WERI-Rb-1 (cell line): ENCODE data around the gene IDH3G.

Source experiments
- DNase-seq: peaks from one replicate; pipeline ENCODE4 v3.0.0-alpha.2; 2020
- H3K27ac ChIP-seq: fragments of 250-450 bp; sonication (Bioruptor Pico); 2 replicates; pipeline ENCODE4 v1.5.1; 2020; ENCODE audit warnings: mild to moderate bottlenecking, moderate library complexity
- H3K27me3 ChIP-seq: fragments of 250-450 bp; sonication (Bioruptor Pico); 2 replicates; pipeline ENCODE4 v1.5.1; 2021; ENCODE audit warnings: mild to moderate bottlenecking, low read depth, moderate library complexity; ENCODE audit not compliant: insufficient read depth, severe bottlenecking
- H3K36me3 ChIP-seq: fragments of 250-450 bp; sonication (Bioruptor Pico); 2 replicates; pipeline ENCODE4 v1.5.1; 2020; ENCODE audit warnings: mild to moderate bottlenecking, moderate library complexity
- H3K4me3 ChIP-seq: 2 replicates; pipeline ENCODE4 v1.5.1; 2011; ENCODE audit warnings: low read depth, mild to moderate bottlenecking, control low read depth, low read length
- H3K9me3 ChIP-seq: fragments of 250-450 bp; sonication (Bioruptor Pico); 2 replicates; pipeline ENCODE4 v1.5.1; 2021; ENCODE audit warnings: mild to moderate bottlenecking, moderate library complexity; ENCODE audit not compliant: severe bottlenecking
- CTCF ChIP-seq: IDR thresholded peaks from 2 replicates; pipeline ENCODE4 v1.5.1; 2011; ENCODE audit warnings: low read depth, mild to moderate bottlenecking, control low read depth, inconsistent platforms, low read length

Gene IDH3G

GRCh38 chrX:153791104-153791852, 2.9 kb downstream of the IDH3G start:
- Histone ChIP-seq H3K27ac (no peak overlapping the region), H3K27me3 (peaks cover 8% of the 10 kb centered on the region), H3K36me3 (peaks cover 56% of the 10 kb centered on the region), H3K4me3 (no peak overlapping the region), H3K9me3 (no peaks in the 10 kb centered on the region)
- TF ChIP-seq CTCF: no peak
- no peak for DNase-seq

- H3K4me3 ChIP-seq: no peak overlapping the region
- H3K9me3 ChIP-seq: no peaks in the 10 kb centered on the region
- H3K36me3 ChIP-seq: peaks cover 60% of the 10 kb centered on the region
- no peak for TF ChIP-seq CTCF
- DNase-seq: no peak
- peaks cover 8% of the 10 kb centered on the region for H3K27me3 ChIP-seq
- no peak overlapping the region for H3K27ac ChIP-seq
Measured at GRCh38 chrX:153789654-153790053, 4.5 kb downstream of the IDH3G start.

GRCh38 chrX:153786669-153787068, 7.5 kb downstream of the IDH3G start:
- Histone ChIP-seq H3K9me3 (no peaks in the 10 kb centered on the region), H3K36me3 (peaks cover 45% of the 10 kb centered on the region), H3K4me3 (no peak overlapping the region), H3K27ac (no peak overlapping the region), H3K27me3 (peaks cover 13% of the 10 kb centered on the region)
- TF ChIP-seq CTCF: no peak
- no peak for DNase-seq

- Histone ChIP-seq H3K36me3 (peaks cover 37% of the 10 kb centered on the region), H3K27me3 (peaks cover 13% of the 10 kb centered on the region), H3K27ac (no peak overlapping the region), H3K4me3 (no peak overlapping the region), H3K9me3 (no peaks in the 10 kb centered on the region)
- no peak for TF ChIP-seq CTCF
- DNase-seq: no peak
Measured at GRCh38 chrX:153784325-153784967, 9.7 kb downstream of the IDH3G start.

- DNase-seq: no peak
- TF ChIP-seq CTCF: no peak
- Histone ChIP-seq H3K36me3 (peaks cover 28% of the 10 kb centered on the region), H3K27me3 (peaks cover 14% of the 10 kb centered on the region), H3K4me3 (no peak overlapping the region), H3K27ac (no peak overlapping the region), H3K9me3 (no peaks in the 10 kb centered on the region)
Measured at GRCh38 chrX:153783378-153784013, 10.7 kb downstream of the IDH3G start.
